ENCODE measurements around the gene ZNF205.

DNA sequence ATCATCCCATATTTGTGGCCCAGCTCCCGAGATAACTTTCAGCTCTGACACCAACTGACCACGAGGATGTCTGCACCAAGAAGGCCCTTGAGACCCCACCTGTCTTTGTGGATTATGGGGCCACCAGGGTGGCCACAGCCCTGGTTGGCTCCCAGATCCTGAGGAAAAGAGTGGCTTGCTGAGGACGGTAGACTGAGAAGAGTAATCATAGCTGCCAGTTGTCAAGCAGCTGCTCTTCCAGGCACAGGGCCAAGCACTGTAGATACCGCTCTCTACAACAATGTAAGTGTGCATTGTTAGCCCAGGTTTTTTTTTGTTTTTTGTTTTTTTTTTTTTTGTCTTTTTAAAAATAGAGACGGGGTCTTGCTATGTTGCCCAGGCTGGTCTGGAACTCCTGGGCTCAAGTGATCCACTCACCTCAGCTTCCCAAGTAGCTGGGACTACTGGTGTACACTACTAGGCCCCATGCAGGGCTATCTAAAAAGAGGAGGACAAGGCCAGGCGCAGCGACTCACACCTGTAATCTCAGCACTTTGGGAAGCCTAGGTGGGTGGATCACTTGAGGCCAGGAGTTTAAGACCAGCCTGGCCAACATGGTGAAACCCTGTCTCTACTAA is 9.6 kb downstream of the ZNF205 start:
- TF ChIP-seq POLR2A (IDR thresholded peaks at IDR 0.05) (no peak), POLR2AphosphoS5 (IDR thresholded peaks at IDR 0.05) (no peak), EP300 (IDR thresholded peaks at IDR 0.05) (no peak)
- TF ChIP-seq, protein P1, sequence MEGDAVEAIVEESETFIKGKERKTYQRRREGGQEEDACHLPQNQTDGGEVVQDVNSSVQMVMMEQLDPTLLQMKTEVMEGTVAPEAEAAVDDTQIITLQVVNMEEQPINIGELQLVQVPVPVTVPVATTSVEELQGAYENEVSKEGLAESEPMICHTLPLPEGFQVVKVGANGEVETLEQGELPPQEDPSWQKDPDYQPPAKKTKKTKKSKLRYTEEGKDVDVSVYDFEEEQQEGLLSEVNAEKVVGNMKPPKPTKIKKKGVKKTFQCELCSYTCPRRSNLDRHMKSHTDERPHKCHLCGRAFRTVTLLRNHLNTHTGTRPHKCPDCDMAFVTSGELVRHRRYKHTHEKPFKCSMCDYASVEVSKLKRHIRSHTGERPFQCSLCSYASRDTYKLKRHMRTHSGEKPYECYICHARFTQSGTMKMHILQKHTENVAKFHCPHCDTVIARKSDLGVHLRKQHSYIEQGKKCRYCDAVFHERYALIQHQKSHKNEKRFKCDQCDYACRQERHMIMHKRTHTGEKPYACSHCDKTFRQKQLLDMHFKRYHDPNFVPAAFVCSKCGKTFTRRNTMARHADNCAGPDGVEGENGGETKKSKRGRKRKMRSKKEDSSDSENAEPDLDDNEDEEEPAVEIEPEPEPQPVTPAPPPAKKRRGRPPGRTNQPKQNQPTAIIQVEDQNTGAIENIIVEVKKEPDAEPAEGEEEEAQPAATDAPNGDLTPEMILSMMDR (IDR thresholded peaks at IDR 0.05), result no peak
